GM18868 (cell line): ENCODE measurements around the gene CHTF18.

Experiments
- ATAC-seq: cut with Tn5 transposase; IDR thresholded peaks from one replicate; pipeline ENCODE4 v1.9.1; 2021; ENCODE audit warnings: mild to moderate bottlenecking, moderate library complexity; ENCODE audit not compliant: unreplicated experiment

Gene CHTF18

GRCh38 chr16:790086-790485, 1.7 kb downstream of the CHTF18 start:
- ATAC-seq: no peak

GRCh38 chr16:791131-791530, 2.7 kb downstream of the CHTF18 start:
- ATAC-seq: no peak

- no peak for ATAC-seq
These were observed 4.0 kb downstream of the CHTF18 start for GRCh38 chr16:792221-792995.

- ATAC-seq: no peak
These were observed 5.0 kb downstream of the CHTF18 start for GRCh38 chr16:793414-793813.

- no peak for ATAC-seq
These were observed 5.8 kb downstream of the CHTF18 start for GRCh38 chr16:794091-794822.

GRCh38 chr16:794853-795466, 6.5 kb downstream of the CHTF18 start:
- ATAC-seq: no peak

- no peak for ATAC-seq
These were observed 7.3 kb downstream of the CHTF18 start for GRCh38 chr16:795580-796229.

GRCh38 chr16:796296-797119, 8.1 kb downstream of the CHTF18 start:
- ATAC-seq: no peak

GRCh38 chr16:797120-797420, 8.7 kb downstream of the CHTF18 start:
- no peak for ATAC-seq

- no peak for ATAC-seq
These were observed 9.3 kb downstream of the CHTF18 start for GRCh38 chr16:797686-798085.

- ATAC-seq: no peak
These were observed 10.2 kb downstream of the CHTF18 start for GRCh38 chr16:798666-799065.

- no peak for ATAC-seq
These were observed 10.9 kb downstream of the CHTF18 start for GRCh38 chr16:799111-799947.

GRCh38 chr16:799948-800833, 11.8 kb downstream of the CHTF18 start, which contains the start of gene GNG13:
TSS of gene GNG13 (minus strand) at chr16:800734. CDS start at chr16:799077, 1,657 bp downstream.
- no peak for ATAC-seq

GRCh38 chr16:800834-801511, 12.6 kb downstream of the CHTF18 start:
- ATAC-seq: no peak

- no peak for ATAC-seq
These were observed 13.4 kb downstream of the CHTF18 start for GRCh38 chr16:801584-802363.

GRCh38 chr16:802461-802860, 14.0 kb downstream of the CHTF18 start:
- ATAC-seq: no peak
